AG10803 (cell line): Measurements from ENCODE around the gene SLC8A2.

Experiments
- DNase-seq: peaks from one replicate; pipeline ENCODE4 v3.0.0; 2010; ENCODE audit warnings: low read depth
- H3K4me3 ChIP-seq: 2 replicates; pipeline ENCODE4 v1.5.1; 2011; ENCODE audit warnings: mild to moderate bottlenecking, low read length, control low read depth
- CTCF ChIP-seq: conservative IDR thresholded peaks from 2 replicates; pipeline ENCODE4 v1.5.1; 2011; ENCODE audit warnings: mild to moderate bottlenecking, low read length, control low read depth, inconsistent platforms

The SLC8A2 gene

GRCh38 chr19:47503826-47504150 is 32.1 kb upstream of the SLC8A2 start:
- H3K4me3 ChIP-seq = no peak overlapping the region
- TF ChIP-seq CTCF = no peak
- no peak for DNase-seq

GRCh38 chr19:47503130-47503825 is 31.6 kb upstream of the SLC8A2 start:
- TF ChIP-seq CTCF = no peak
- H3K4me3 ChIP-seq = no peak overlapping the region
- no peak for DNase-seq

GRCh38 chr19:47499863-47500830 is 28.5 kb upstream of the SLC8A2 start:
- no peak overlapping the region for H3K4me3 ChIP-seq
- TF ChIP-seq CTCF = no peak
- DNase-seq = no peak

- no peak overlapping the region for H3K4me3 ChIP-seq
- DNase-seq = no peak
- TF ChIP-seq CTCF = no peak
These were observed 27.7 kb upstream of the SLC8A2 start for GRCh38 chr19:47499371-47499770.

- no peak for DNase-seq
- H3K4me3 ChIP-seq = no peak overlapping the region
These were observed 26.9 kb upstream of the SLC8A2 start for GRCh38 chr19:47498561-47498960.

GRCh38 chr19:47497821-47498520 is 26.3 kb upstream of the SLC8A2 start:
- no peak for TF ChIP-seq CTCF
- no peak for DNase-seq
- H3K4me3 ChIP-seq = no peak overlapping the region

More at GRCh38 chr19:47498561-47498960, 26.9 kb upstream of the SLC8A2 start:
- TF ChIP-seq CTCF = no peak
